IMR-90 (cell line): ENCODE measurements around the gene RGS19. TPM values are rescaled to one million over a fixed set of nuclear protein-coding genes. Genes with fewer than 3 reads are reported as not detected.
"Not testable (repeated sequence)": the region's sequence is repeated elsewhere in the genome, so short reads cannot be mapped to it uniquely, and the experiment has no call there.

ENCODE experiments used
- ATAC-seq: fragments of 200-7000 bp; cut with Tn5 transposase; 2 replicates; pipeline ENCODE4 v1.9.1; 2020; ENCODE audit warnings: low read depth, mild to moderate bottlenecking, moderate library complexity
- BruUV-seq: library from RNA; stranded (reverse); fragments of 400-500 nt; replicated peaks from 2 replicates; lab custom pipeline; 2021; lab: Mats Ljungman, UMichigan
- CTCF ChIA-PET: fragments of 300-600 bp; formaldehyde crosslinking; extraction: SDS; loops from one replicate; lab custom pipeline; 2021; ENCODE audit warnings: antibody characterized with exemption; lab: Yijun Ruan, JAX
- POLR2A ChIA-PET: fragments of 300-600 bp; sonication (Branson Sonifier 250); formaldehyde crosslinking; loops from one replicate; lab custom pipeline; 2022; ENCODE audit warnings: antibody characterized with exemption; ENCODE audit not compliant: unreplicated experiment; lab: Charles Lee
- DNase-seq: peaks from one replicate; pipeline ENCODE4 v3.0.0; 2013
- H2AFZ ChIP-seq: replicated peaks from 2 replicates; pipeline ENCODE3; 2013; ENCODE audit warnings: low read length, mild to moderate bottlenecking; ENCODE audit not compliant: poor library complexity
- H2AK5ac ChIP-seq: 2 replicates; pipeline ENCODE4 v1.6.1; 2013; ENCODE audit warnings: low read depth, low read length, inconsistent platforms
- H2AK9ac ChIP-seq: replicated peaks from 2 replicates; pipeline ENCODE3; 2013; ENCODE audit warnings: mild to moderate bottlenecking, low read depth, low read length, moderate library complexity; ENCODE audit not compliant: poor library complexity
- H2BK120ac ChIP-seq: 2 replicates; pipeline ENCODE4 v1.6.1; 2013; ENCODE audit warnings: low read depth, low read length, inconsistent platforms
- H2BK15ac ChIP-seq: 3 replicates; pipeline ENCODE4 v1.6.1; 2013; ENCODE audit warnings: low read depth, low read length, inconsistent platforms
- H2BK20ac ChIP-seq: 2 replicates; pipeline ENCODE4 v1.6.1; 2013; ENCODE audit warnings: low read depth, mild to moderate bottlenecking, inconsistent platforms, low read length, moderate library complexity
- H2BK5ac ChIP-seq: 2 replicates; pipeline ENCODE4 v1.6.1; 2013; ENCODE audit warnings: mild to moderate bottlenecking, low read depth, low read length, inconsistent platforms; ENCODE audit not compliant: poor library complexity, severe bottlenecking
- H3K14ac ChIP-seq: replicated peaks from 2 replicates; pipeline ENCODE4 v1.6.1; 2013; ENCODE audit warnings: low read depth, low read length, inconsistent platforms
- H3K18ac ChIP-seq: 2 replicates; pipeline ENCODE4 v1.6.1; 2013; ENCODE audit warnings: low read depth, low read length, control low read depth
- H3K23ac ChIP-seq: 2 replicates; pipeline ENCODE4 v1.6.1; 2013; ENCODE audit warnings: low read depth, low read length, inconsistent platforms
- H3K27ac ChIP-seq: 2 replicates; pipeline ENCODE4 v1.5.1; 2013; ENCODE audit warnings: mild to moderate bottlenecking, control low read depth, low read length; ENCODE audit not compliant: insufficient read depth
- H3K27me3 ChIP-seq: 2 replicates; pipeline ENCODE4 v1.6.1; 2013; ENCODE audit warnings: low read length; ENCODE audit not compliant: control insufficient read depth, insufficient read depth
- H3K36me3 ChIP-seq: 2 replicates; pipeline ENCODE4 v1.6.1; 2013; ENCODE audit warnings: low read length, mixed read lengths; ENCODE audit not compliant: control insufficient read depth, insufficient read depth
- H3K4ac ChIP-seq: 2 replicates; pipeline ENCODE4 v1.6.1; 2013; ENCODE audit warnings: low read depth, low read length, inconsistent platforms
- H3K4me1 ChIP-seq: 2 replicates; pipeline ENCODE4 v1.6.1; 2013; ENCODE audit warnings: low read length, mixed read lengths; ENCODE audit not compliant: control insufficient read depth, insufficient read depth
- H3K4me2 ChIP-seq: 2 replicates; pipeline ENCODE4 v1.6.1; 2013; ENCODE audit warnings: low read depth, mild to moderate bottlenecking, control low read depth, low read length, moderate library complexity
- H3K4me3 ChIP-seq: 2 replicates; pipeline ENCODE4 v1.5.1; 2013; ENCODE audit warnings: low read depth, mild to moderate bottlenecking, control low read depth, low read length, moderate library complexity; ENCODE audit not compliant: insufficient read depth
- H3K56ac ChIP-seq: 2 replicates; pipeline ENCODE4 v1.6.1; 2013; ENCODE audit warnings: low read length, inconsistent platforms; ENCODE audit not compliant: insufficient read depth; ENCODE audit errors: extremely low read depth
- H3K79me1 ChIP-seq, 2 experiments: 2 replicates each; pipeline ENCODE4 v1.6.1; 2013; ENCODE audit warnings: low read length in 2 of 2, inconsistent platforms in 1 of 2, low read depth in 1 of 2
- H3K9ac ChIP-seq: 2 replicates; pipeline ENCODE4 v1.6.1; 2013; ENCODE audit warnings: low read depth, low read length, control low read depth
- H3K9me1 ChIP-seq: 2 replicates; pipeline ENCODE4 v1.6.1; 2013; ENCODE audit warnings: low read length, inconsistent platforms; ENCODE audit not compliant: insufficient read depth
- H3K9me3 ChIP-seq: 2 replicates; pipeline ENCODE4 v1.6.1; 2013; ENCODE audit warnings: low read length; ENCODE audit not compliant: control insufficient read depth, insufficient read depth
- H4K20me1 ChIP-seq: 2 replicates; pipeline ENCODE4 v1.6.1; 2013; ENCODE audit warnings: low read length, inconsistent platforms; ENCODE audit not compliant: insufficient read depth
- H4K5ac ChIP-seq: 2 replicates; pipeline ENCODE4 v1.6.1; 2013; ENCODE audit warnings: mild to moderate bottlenecking, low read depth, low read length, control low read depth
- H4K8ac ChIP-seq, 2 experiments: 2 replicates each; pipeline ENCODE4 v1.6.1; 2013; ENCODE audit warnings: low read depth in 2 of 2, low read length in 2 of 2, control low read depth in 1 of 2, inconsistent platforms in 1 of 2
- H4K91ac ChIP-seq: 2 replicates; pipeline ENCODE4 v1.6.1; 2013; ENCODE audit warnings: low read depth, low read length, inconsistent platforms; ENCODE audit not compliant: insufficient read depth
- WGBS, 2 experiments: methylation state at CpG; one replicate each; pipeline versions ENCODE4 v1.1.5 to v1.1.7; 2013; ENCODE audit warnings: missing lambda C conversion rate in 2 of 2; ENCODE audit not compliant: insufficient read length in 1 of 2; ENCODE audit errors: extremely low coverage in 2 of 2; 5-methylcytosine and 5-hydroxymethylcytosine counted together
- dilution Hi-C: fragments of 300-500 bp; cut with HindIII; formaldehyde crosslinking; loops from one replicate; pipeline ENCODE4 v1.14.3; 2018; ENCODE audit warnings: low sequenced_read_pairs; ENCODE audit not compliant: unreplicated experiment
- in situ Hi-C: fragments of 300-500 bp; cut with MboI; formaldehyde crosslinking; loops from 3 replicates; pipeline ENCODE4 v1.14.3; 2019; ENCODE audit warnings: low sequenced_read_pairs, inconsistent platforms, mixed read lengths
- intact Hi-C: fragments of 100-400 bp; cut with micrococcal nuclease; formaldehyde crosslinking; loops from 2 replicates; pipeline ENCODE4 v1.10.0; 2022
- polyA plus RNA-seq, 3 experiments: library from polyadenylated mRNA; depleted of rRNA; stranded (reverse); fragments of >200 nt; gene quantifications; 2 replicates each; pipeline ENCODE4 v1.2.3, GENCODE V29; 2012; ENCODE audit warnings: low replicate concordance in 1 of 3
- total RNA-seq: library from RNA; depleted of rRNA; stranded (reverse); fragments of >200 nt; gene quantifications from 2 replicates; pipeline ENCODE4 v1.2.3, GENCODE V29; 2012

The RGS19 gene
- total and polyA plus RNA-seq, 2 of the 4 experiments (the other 2 are of a cell fraction) = 7.7 to 17.5 TPM

DNA sequence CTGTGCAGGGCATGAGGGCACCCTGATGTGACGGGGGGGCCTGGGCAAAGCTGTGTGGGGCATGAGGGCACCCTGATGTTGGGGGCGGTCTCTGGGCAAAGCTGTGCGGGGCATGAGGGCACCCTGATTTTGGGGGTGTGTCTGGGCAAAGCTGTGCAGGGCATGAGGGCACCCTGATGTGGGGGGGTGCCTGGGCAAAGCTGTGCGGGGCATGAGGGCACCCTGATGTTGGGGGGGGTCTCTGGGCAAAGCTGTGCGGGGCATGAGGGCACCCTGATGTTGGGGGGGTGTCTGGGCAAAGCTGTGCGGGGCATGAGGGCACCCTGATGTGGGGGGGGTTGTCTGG lies 38.1 kb upstream of the RGS19 start:
- CTCF ChIA-PET = interaction anchor here (0.7 kb wide), 1 partner anchor 579 kb away, joined by 3 read pairs; no protein-coding TSS in a partner anchor
- H3K4ac ChIP-seq, POLR2A ChIA-PET, H4K5ac ChIP-seq, H2BK20ac ChIP-seq, H3K18ac ChIP-seq, H2AK5ac ChIP-seq, H4K8ac ChIP-seq, dilution Hi-C loops, H2BK15ac ChIP-seq, H4K91ac ChIP-seq, H3K9ac ChIP-seq, H3K9me1 ChIP-seq, BruUV-seq, H2AK9ac ChIP-seq, ATAC-seq, intact Hi-C loops, H3K56ac ChIP-seq, in situ Hi-C loops, H3K36me3 ChIP-seq, DNase-seq, H3K4me3 ChIP-seq, H3K23ac ChIP-seq, H3K9me3 ChIP-seq, H3K14ac ChIP-seq, H2AFZ ChIP-seq, H4K20me1 ChIP-seq, H3K27ac ChIP-seq, H3K79me1 ChIP-seq, H3K4me1 ChIP-seq, H2BK5ac ChIP-seq, H2BK120ac ChIP-seq, H3K4me2 ChIP-seq: not testable (repeated sequence)
- H3K27me3 ChIP-seq = peaks cover 34% of the 10 kb centered on the region
- no CpG with 5 or more reads among the region's 6 CpGs for WGBS, 2 experiments
